PC-9 (cell line): ENCODE measurements around the gene ADSS1. TPM values are rescaled to one million over a fixed set of nuclear protein-coding genes. Genes with fewer than 3 reads are reported as not detected.
A peak's percentile ranks its signal among the peaks of the same experiment; 100 is the strongest.

ENCODE experiments used
- BruUV-seq: library from RNA; stranded (reverse); fragments of 400-500 nt; replicated peaks from 2 replicates; lab custom pipeline; 2021; lab: Mats Ljungman, UMichigan
- CTCF ChIA-PET: fragments of 300-600 bp; sonication (Branson Sonifier 250); formaldehyde crosslinking; loops from one replicate; lab custom pipeline; 2022; ENCODE audit warnings: antibody characterized with exemption; lab: Charles Lee
- POLR2A ChIA-PET: fragments of 300-600 bp; sonication (Branson Sonifier 250); formaldehyde crosslinking; loops from one replicate; lab custom pipeline; 2022; ENCODE audit warnings: antibody characterized with exemption; ENCODE audit not compliant: unreplicated experiment; lab: Charles Lee
- DNase-seq, 2 experiments: peaks; one replicate each; pipeline versions ENCODE4 v3.0.0 to v3.0.0-alpha.2; 2015 to 2022; ENCODE audit warnings: mixed read lengths in 1 of 2
- H2AFZ ChIP-seq: fragments of 200-600 bp; sonication (generic); 2 replicates; pipeline ENCODE4 v1.8.1; 2017; ENCODE audit warnings: antibody characterized with exemption
- H3F3A ChIP-seq: fragments of 200-600 bp; sonication (generic); 2 replicates; pipeline ENCODE4 v1.8.1; 2017; ENCODE audit warnings: antibody characterized with exemption, mild to moderate bottlenecking, low read depth; ENCODE audit not compliant: insufficient read depth
- H3K27ac ChIP-seq: fragments of 200-600 bp; sonication (generic); 2 replicates; pipeline ENCODE4 v1.6.1; 2016; ENCODE audit warnings: mixed run types
- H3K27me3 ChIP-seq: fragments of 200-600 bp; sonication (generic); 2 replicates; pipeline ENCODE4 v1.6.1; 2016; ENCODE audit warnings: low read depth, mixed run types; ENCODE audit not compliant: insufficient read depth
- H3K36me3 ChIP-seq: fragments of 200-600 bp; sonication (generic); 2 replicates; pipeline ENCODE4 v1.6.1; 2016; ENCODE audit warnings: low read depth, mixed run types
- H3K4me1 ChIP-seq: fragments of 200-600 bp; sonication (generic); replicated peaks from 2 replicates; pipeline ENCODE4 v1.6.1; 2016; ENCODE audit warnings: mixed run types; ENCODE audit not compliant: insufficient read depth
- H3K4me2 ChIP-seq: fragments of 200-600 bp; sonication (generic); 2 replicates; pipeline ENCODE4 v1.6.1; 2017; ENCODE audit warnings: mixed run types
- H3K4me3 ChIP-seq: fragments of 200-600 bp; sonication (generic); 2 replicates; pipeline ENCODE4 v1.6.1; 2016; ENCODE audit warnings: mixed run types
- H3K79me2 ChIP-seq: fragments of 200-600 bp; sonication (generic); 2 replicates; pipeline ENCODE4 v1.6.1; 2017; ENCODE audit warnings: low read depth, mixed run types
- H3K9me2 ChIP-seq: fragments of 200-600 bp; sonication (generic); 2 replicates; pipeline ENCODE4 v1.8.1; 2017; ENCODE audit warnings: mild to moderate bottlenecking; ENCODE audit not compliant: insufficient read depth
- H3K9me3 ChIP-seq: fragments of 200-600 bp; sonication (generic); 2 replicates; pipeline ENCODE4 v1.8.1; 2016; ENCODE audit warnings: low read depth; ENCODE audit not compliant: insufficient read depth
- H4K20me1 ChIP-seq: fragments of 200-600 bp; sonication (generic); 2 replicates; pipeline ENCODE4 v1.8.1; 2017; ENCODE audit not compliant: insufficient read depth
- EZH2 ChIP-seq: fragments of 200-600 bp; sonication (generic); IDR thresholded peaks from 2 replicates; pipeline ENCODE4 v1.8.0; 2017; ENCODE audit warnings: antibody characterized with exemption, low read depth
- intact Hi-C: fragments of 100-400 bp; cut with micrococcal nuclease; formaldehyde crosslinking; loops from one replicate; pipeline ENCODE4 v1.10.0; 2022; ENCODE audit not compliant: unreplicated experiment
- total RNA-seq: library from RNA; stranded (reverse); gene quantifications from 2 replicates; pipeline ENCODE4 v1.2.3, GENCODE V29; 2021
- TF ChIP-seq, protein P1 (sequence below): fragments of 200-600 bp; sonication (generic); conservative IDR thresholded peaks from 2 replicates; pipeline ENCODE4 v1.6.1; 2017; ENCODE audit warnings: mixed run types, antibody characterized with exemption, mild to moderate bottlenecking, moderate library complexity

Gene ADSS1
- total RNA-seq, 1 experiment from 2014 or later = 5.8 TPM

DNA sequence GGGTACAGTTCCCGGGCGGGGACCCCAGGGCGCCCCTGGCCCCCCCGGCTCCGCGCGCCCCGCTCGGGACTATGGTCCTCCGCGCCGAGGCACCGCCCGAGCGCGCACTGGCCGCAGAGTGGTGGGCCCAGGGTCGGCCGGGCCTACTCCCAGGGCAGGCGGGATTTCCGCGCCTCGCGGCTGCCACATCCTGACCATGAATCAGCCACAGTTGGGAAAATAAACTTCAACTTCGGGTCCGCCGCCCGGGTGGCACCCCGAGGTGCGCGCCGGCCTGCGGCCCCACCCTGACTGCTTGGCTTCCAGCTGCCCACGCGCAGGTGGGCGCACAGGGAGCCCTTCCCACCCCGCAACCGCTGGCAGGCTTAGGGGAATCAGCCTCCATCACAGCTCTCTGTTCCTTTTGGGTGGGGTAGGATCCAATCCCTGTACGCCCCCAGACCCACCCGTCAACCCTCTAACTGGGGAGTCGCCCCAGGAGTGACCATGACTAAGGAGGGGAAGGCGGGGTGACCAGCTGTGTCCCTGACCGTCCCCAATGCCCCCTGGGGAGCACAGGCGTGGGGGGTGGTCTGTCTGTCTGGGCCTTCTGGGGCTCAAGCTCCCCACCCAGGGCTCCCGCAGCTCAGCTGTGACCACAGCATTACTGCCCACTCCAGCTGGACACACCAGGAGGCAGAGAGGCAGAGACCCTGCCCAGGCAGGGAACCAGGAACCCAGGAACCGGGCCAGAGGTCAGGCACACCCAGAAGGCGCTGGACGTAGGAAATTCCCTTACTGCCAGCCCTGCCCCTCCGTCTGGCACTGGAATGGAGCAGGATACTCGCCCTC is 33.9 kb upstream of the ADSS1 start:
- intact Hi-C loops = no loop called here
- peak overlapping the region; percentile 76 for H3K4me3 ChIP-seq
- TF ChIP-seq, protein P1, sequence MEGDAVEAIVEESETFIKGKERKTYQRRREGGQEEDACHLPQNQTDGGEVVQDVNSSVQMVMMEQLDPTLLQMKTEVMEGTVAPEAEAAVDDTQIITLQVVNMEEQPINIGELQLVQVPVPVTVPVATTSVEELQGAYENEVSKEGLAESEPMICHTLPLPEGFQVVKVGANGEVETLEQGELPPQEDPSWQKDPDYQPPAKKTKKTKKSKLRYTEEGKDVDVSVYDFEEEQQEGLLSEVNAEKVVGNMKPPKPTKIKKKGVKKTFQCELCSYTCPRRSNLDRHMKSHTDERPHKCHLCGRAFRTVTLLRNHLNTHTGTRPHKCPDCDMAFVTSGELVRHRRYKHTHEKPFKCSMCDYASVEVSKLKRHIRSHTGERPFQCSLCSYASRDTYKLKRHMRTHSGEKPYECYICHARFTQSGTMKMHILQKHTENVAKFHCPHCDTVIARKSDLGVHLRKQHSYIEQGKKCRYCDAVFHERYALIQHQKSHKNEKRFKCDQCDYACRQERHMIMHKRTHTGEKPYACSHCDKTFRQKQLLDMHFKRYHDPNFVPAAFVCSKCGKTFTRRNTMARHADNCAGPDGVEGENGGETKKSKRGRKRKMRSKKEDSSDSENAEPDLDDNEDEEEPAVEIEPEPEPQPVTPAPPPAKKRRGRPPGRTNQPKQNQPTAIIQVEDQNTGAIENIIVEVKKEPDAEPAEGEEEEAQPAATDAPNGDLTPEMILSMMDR = no peak
- TF ChIP-seq EZH2 = no peak
- H3K9me2 ChIP-seq = no peaks in the 10 kb centered on the region
- H3K4me1 ChIP-seq = peaks cover 36% of the 10 kb centered on the region
- peaks cover 46% of the 10 kb centered on the region for H4K20me1 ChIP-seq
- BruUV-seq = TSS peak; percentile 35
- H3K4me2 ChIP-seq = peak overlapping the region; percentile 98
- H3K36me3 ChIP-seq = no peaks in the 10 kb centered on the region
- ChIA-PET CTCF (interaction anchor here (0.6 kb wide), 1 partner anchor 612 kb away, joined by 3 read pairs; no protein-coding TSS in a partner anchor), POLR2A (no interaction called here)
- peak overlapping the region; percentile 80 for H2AFZ ChIP-seq
- no peaks in the 10 kb centered on the region for H3K9me3 ChIP-seq
- H3K79me2 ChIP-seq = peaks cover 49% of the 10 kb centered on the region
- H3K27me3 ChIP-seq = no peaks in the 10 kb centered on the region
- DNase-seq = peak in 1 of 2 experiments; percentile 22
- peak overlapping the region; percentile 47 for H3K27ac ChIP-seq
- peaks cover 24% of the 10 kb centered on the region for H3F3A ChIP-seq

DNA sequence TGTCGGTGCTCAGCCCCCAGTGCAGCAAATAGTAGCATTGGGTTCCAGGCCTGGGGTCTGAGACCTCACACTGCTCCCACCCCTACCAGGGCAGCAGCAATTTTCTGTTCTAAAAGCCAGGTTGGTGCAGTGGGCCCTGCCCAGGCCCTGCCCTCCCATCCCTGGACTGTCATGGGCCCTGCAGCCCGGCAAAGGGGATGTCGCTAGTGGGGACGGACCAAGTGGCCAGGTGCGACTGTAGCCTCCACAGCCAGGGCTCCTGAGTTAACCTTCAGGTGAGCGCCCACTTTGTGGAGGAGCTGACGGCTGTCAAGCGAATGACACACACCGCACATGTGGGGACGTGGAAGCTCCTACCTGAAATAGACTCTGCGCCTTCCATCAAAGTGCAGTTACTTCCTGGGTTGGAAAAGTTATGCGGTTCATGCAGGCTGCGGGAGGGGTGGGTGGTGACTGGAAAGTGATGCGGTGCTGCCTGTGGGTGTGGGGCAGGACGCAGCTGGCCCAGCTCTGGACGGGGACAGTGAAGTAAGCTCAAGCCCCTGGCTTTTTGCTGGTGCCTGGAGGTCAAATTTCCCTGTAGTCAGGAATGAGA is 33.1 kb upstream of the ADSS1 start:
- DNase-seq = no peak
- H3K4me2 ChIP-seq = peak overlapping the region; percentile 98
- no peak overlapping the region for H2AFZ ChIP-seq
- no peaks in the 10 kb centered on the region for H3K9me3 ChIP-seq
- H3K27me3 ChIP-seq = no peaks in the 10 kb centered on the region
- H3F3A ChIP-seq = peaks cover 24% of the 10 kb centered on the region
- no peaks in the 10 kb centered on the region for H3K9me2 ChIP-seq
- peaks cover 36% of the 10 kb centered on the region for H3K4me1 ChIP-seq
- ChIA-PET CTCF (interaction anchor here (0.6 kb wide), 1 partner anchor 613 kb away, joined by 3 read pairs; no protein-coding TSS in a partner anchor), POLR2A (no interaction called here)
- H4K20me1 ChIP-seq = peaks cover 50% of the 10 kb centered on the region
- no peak overlapping the region for H3K27ac ChIP-seq
- TF ChIP-seq EZH2 = no peak
- TF ChIP-seq, protein P1 = no peak
- no peaks in the 10 kb centered on the region for H3K36me3 ChIP-seq
- peak overlapping the region; percentile 76 for H3K4me3 ChIP-seq
- peaks cover 49% of the 10 kb centered on the region for H3K79me2 ChIP-seq
- no TSS peak for BruUV-seq
- intact Hi-C loops = no loop called here

DNA sequence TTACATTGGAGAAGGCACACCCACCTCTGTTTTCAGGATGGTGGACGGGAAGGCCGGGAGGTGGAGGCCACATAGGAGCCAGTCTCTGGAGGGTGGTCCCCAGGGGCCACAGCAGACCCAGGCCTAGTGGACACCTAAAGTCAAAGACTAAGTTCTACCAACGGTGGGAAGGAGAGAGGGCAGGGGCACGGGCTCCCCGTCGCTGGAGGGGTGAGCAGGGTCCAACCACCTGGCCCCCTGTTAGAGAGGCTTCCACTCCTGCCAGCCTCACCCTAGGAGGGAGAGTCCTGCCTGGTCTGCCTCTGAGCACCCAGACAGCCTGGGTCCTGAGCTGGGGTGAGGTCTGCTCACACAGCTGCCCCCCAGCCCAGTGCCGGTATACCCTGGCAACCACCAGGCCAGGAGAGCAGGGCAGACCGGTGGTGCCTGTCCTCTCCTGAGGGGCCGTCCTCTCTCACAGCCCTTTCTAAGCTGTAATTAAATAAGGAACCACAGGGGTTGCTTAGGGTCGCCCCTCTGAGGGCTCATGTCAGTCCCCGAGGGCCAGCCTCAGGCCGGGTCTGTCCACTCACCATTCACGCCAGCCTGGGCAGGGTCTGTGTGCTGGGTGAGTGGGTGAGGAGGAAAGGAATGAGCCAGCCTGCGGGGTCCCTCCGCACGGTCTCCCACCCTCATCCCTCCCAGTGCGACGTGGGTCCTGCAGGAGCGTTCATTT is 32.3 kb upstream of the ADSS1 start:
- peaks cover 49% of the 10 kb centered on the region for H3K79me2 ChIP-seq
- no peaks in the 10 kb centered on the region for H3K27me3 ChIP-seq
- DNase-seq = no peak
- H3K27ac ChIP-seq = no peak overlapping the region
- no peaks in the 10 kb centered on the region for H3K9me2 ChIP-seq
- H3F3A ChIP-seq = peaks cover 20% of the 10 kb centered on the region
- H3K4me2 ChIP-seq = peak overlapping the region; percentile 98; the same call in 1 of the 2 replicates
- ChIA-PET CTCF (no interaction called here), POLR2A (no interaction called here)
- BruUV-seq = no TSS peak
- intact Hi-C loops = no loop called here
- TF ChIP-seq, protein P1 = no peak
- TF ChIP-seq EZH2 = no peak
- H2AFZ ChIP-seq = no peak overlapping the region
- H3K36me3 ChIP-seq = no peaks in the 10 kb centered on the region
- H3K4me3 ChIP-seq = no peak overlapping the region
- H3K4me1 ChIP-seq = peaks cover 33% of the 10 kb centered on the region
- no peaks in the 10 kb centered on the region for H3K9me3 ChIP-seq
- peaks cover 52% of the 10 kb centered on the region for H4K20me1 ChIP-seq
